SK-N-SH treated with all-trans-retinoic acid at 6 μM for 48 hours (cell line): ENCODE results near the gene DNAJC5G.

ENCODE experiments used
- ARNTL ChIP-seq: fragments of 450-650 bp; formaldehyde crosslinking; IDR thresholded peaks from 2 replicates; pipeline ENCODE4 v1.5.0; 2020; ENCODE audit warnings: low read depth, mild to moderate bottlenecking, moderate library complexity, borderline replicate concordance
- BACH2 ChIP-seq: fragments of 250-450 bp; sonication (Bioruptor Pico); IDR thresholded peaks from 2 replicates; pipeline ENCODE4 v1.9.0; 2021; ENCODE audit warnings: mild to moderate bottlenecking, borderline replicate concordance
- CSDC2 ChIP-seq: fragments of 250-450 bp; sonication (Bioruptor Pico); IDR thresholded peaks from 2 replicates; pipeline ENCODE4 v1.5.0; 2020; ENCODE audit warnings: mild to moderate bottlenecking, moderate library complexity
- GLIS3 ChIP-seq: fragments of 250-450 bp; sonication (Bioruptor Pico); IDR thresholded peaks from 2 replicates; pipeline ENCODE4 v1.5.0; 2020; ENCODE audit warnings: mild to moderate bottlenecking, moderate library complexity
- PPARA ChIP-seq: fragments of 250-450 bp; sonication (Bioruptor Pico); IDR thresholded peaks from 2 replicates; pipeline ENCODE4 v1.5.0; 2020; ENCODE audit warnings: mild to moderate bottlenecking, borderline replicate concordance
- RARB ChIP-seq: fragments of 250-450 bp; sonication (Bioruptor Pico); IDR thresholded peaks from 2 replicates; pipeline ENCODE4 v1.8.0; 2021; ENCODE audit warnings: mild to moderate bottlenecking, moderate library complexity
- SNAI2 ChIP-seq: fragments of 250-450 bp; sonication (Bioruptor Pico); IDR thresholded peaks from 2 replicates; pipeline ENCODE4 v1.5.0; 2020; ENCODE audit warnings: mild to moderate bottlenecking, moderate library complexity
- TOX ChIP-seq: fragments of 250-450 bp; sonication (Bioruptor Pico); IDR thresholded peaks from 2 replicates; pipeline ENCODE4 v1.8.0; 2021; ENCODE audit warnings: mild to moderate bottlenecking, moderate library complexity, borderline replicate concordance
- ZC3H10 ChIP-seq: fragments of 250-450 bp; sonication (Bioruptor Pico); IDR thresholded peaks from 2 replicates; pipeline ENCODE4 v1.5.1; 2021; ENCODE audit warnings: mild to moderate bottlenecking, moderate library complexity
- ZFP30 ChIP-seq: fragments of 450-650 bp; formaldehyde crosslinking; IDR thresholded peaks from 2 replicates; pipeline ENCODE4 v1.5.0; 2022; ENCODE audit warnings: mild to moderate bottlenecking, moderate library complexity
- ZNF70 ChIP-seq: fragments of 450-650 bp; formaldehyde crosslinking; IDR thresholded peaks from 2 replicates; pipeline ENCODE4 v1.5.0; 2020; ENCODE audit warnings: mild to moderate bottlenecking, moderate library complexity
- ZNF8 ChIP-seq: fragments of 450-650 bp; formaldehyde crosslinking; IDR thresholded peaks from 2 replicates; pipeline ENCODE4 v1.5.0; 2020; ENCODE audit warnings: mild to moderate bottlenecking, moderate library complexity
- TF ChIP-seq, protein P1 (sequence below): fragments of 250-450 bp; sonication (Bioruptor Pico); IDR thresholded peaks from 2 replicates; pipeline ENCODE4 v1.8.0; 2021; ENCODE audit warnings: low read depth, mild to moderate bottlenecking, moderate library complexity, borderline replicate concordance
- TF ChIP-seq, protein P2 (sequence below): fragments of 250-450 bp; sonication (Bioruptor Pico); IDR thresholded peaks from 2 replicates; pipeline ENCODE4 v1.8.0; 2020; ENCODE audit warnings: mild to moderate bottlenecking, moderate library complexity, borderline replicate concordance

DNA sequence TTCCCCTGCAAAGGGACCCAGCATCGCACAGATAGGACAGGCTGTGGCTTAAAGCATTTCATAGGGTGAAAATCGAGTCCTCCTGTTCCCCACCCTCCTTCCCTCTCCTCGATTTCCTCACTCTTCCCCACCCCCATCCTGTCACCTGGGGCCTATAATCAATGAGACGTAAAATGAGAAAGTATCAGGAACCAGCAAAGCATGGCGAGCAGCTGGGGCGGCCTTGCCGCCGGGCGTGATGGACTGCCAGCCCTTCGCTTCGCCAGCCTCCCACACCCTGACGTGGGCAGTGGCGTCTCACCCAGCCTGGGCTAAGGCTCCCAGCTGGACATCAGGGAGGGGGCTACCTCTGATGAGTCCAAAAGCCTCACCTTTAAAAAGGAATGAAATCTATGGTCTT is 23.5 kb upstream of the DNAJC5G start:
- TF ChIP-seq RARB (CRISPR knock-in tag): no peak
- TF ChIP-seq ZNF8: no peak
- TF ChIP-seq GLIS3: no peak
- TF ChIP-seq SNAI2 (CRISPR knock-in tag): no peak
- no peak for TF ChIP-seq ZNF70 (CRISPR knock-in tag)
- TF ChIP-seq, protein P1, sequence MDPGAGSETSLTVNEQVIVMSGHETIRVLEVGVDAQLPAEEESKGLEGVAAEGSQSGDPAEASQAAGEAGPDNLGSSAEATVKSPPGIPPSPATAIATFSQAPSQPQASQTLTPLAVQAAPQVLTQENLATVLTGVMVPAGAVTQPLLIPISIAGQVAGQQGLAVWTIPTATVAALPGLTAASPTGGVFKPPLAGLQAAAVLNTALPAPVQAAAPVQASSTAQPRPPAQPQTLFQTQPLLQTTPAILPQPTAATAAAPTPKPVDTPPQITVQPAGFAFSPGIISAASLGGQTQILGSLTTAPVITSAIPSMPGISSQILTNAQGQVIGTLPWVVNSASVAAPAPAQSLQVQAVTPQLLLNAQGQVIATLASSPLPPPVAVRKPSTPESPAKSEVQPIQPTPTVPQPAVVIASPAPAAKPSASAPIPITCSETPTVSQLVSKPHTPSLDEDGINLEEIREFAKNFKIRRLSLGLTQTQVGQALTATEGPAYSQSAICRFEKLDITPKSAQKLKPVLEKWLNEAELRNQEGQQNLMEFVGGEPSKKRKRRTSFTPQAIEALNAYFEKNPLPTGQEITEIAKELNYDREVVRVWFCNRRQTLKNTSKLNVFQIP (CRISPR knock-in tag): no peak
- TF ChIP-seq, protein P2, sequence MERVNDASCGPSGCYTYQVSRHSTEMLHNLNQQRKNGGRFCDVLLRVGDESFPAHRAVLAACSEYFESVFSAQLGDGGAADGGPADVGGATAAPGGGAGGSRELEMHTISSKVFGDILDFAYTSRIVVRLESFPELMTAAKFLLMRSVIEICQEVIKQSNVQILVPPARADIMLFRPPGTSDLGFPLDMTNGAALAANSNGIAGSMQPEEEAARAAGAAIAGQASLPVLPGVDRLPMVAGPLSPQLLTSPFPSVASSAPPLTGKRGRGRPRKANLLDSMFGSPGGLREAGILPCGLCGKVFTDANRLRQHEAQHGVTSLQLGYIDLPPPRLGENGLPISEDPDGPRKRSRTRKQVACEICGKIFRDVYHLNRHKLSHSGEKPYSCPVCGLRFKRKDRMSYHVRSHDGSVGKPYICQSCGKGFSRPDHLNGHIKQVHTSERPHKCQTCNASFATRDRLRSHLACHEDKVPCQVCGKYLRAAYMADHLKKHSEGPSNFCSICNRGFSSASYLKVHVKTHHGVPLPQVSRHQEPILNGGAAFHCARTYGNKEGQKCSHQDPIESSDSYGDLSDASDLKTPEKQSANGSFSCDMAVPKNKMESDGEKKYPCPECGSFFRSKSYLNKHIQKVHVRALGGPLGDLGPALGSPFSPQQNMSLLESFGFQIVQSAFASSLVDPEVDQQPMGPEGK: no peak
- TF ChIP-seq BACH2 (CRISPR knock-in tag): no peak
- no peak for TF ChIP-seq CSDC2 (CRISPR knock-in tag)
- TF ChIP-seq PPARA (CRISPR knock-in tag): no peak
- no peak for TF ChIP-seq TOX (CRISPR knock-in tag)
- no peak for TF ChIP-seq ARNTL (CRISPR knock-in tag)
- TF ChIP-seq ZFP30: no peak
- no peak for TF ChIP-seq ZC3H10 (CRISPR knock-in tag)
